Measurements from ENCODE around the gene SERPINA6.
"Not testable (repeated sequence)": the region's sequence is repeated elsewhere in the genome, so short reads cannot be mapped to it uniquely, and the experiment has no call there.

The SERPINA6 gene

DNA sequence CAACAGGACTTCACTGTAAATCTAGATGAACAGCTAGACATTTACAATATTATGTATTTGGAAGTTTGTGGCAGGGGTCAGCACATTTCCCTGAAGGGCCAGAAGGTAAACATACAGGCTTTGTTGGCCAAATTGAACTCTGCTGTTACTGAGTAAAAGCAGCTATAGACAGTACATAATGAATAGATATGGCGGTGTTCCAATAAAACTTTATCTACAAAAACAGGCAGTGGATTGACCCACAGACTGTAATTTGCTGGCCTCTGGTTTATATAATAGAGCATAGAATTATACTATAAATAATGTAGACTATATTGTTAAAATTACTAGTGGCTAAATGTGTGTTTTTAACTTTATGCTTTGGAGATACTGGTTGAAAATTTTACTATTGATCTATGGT lies 55.8 kb downstream of the SERPINA6 start:
- DNase-seq (ENCODE audit: low read depth, low spot score), result no peak
- H3K4me3 ChIP-seq (ENCODE audit: low read length), result no peak overlapping the region

DNA sequence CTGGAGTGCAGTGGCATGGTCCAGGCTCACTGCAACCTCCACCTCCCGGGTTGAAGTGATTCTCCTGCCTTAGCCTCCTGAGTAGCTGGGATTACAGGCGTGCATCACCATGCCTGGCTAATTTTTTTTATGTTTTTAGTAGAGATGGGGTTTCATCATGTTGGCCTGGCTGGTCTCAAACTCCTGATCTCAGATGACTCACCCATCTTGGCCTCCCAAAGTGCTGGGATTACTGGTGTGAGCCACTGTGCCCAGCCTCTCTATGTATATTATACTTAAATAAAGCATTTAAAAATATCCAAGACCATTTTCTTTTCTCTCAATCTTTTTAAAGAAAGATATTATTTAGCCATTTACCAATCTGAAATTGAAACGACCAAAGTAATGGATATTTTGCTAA lies 58.9 kb downstream of the SERPINA6 start:
- H3K4me3 ChIP-seq (ENCODE audit: low read length); DNase-seq (ENCODE audit: low read depth, low spot score): not testable (repeated sequence)
